M059J (cell line): ENCODE data around the gene TMEM116. TPM values are rescaled to one million over a fixed set of nuclear protein-coding genes. Genes with fewer than 3 reads are reported as not detected.
"Not testable (repeated sequence)": the region's sequence is repeated elsewhere in the genome, so short reads cannot be mapped to it uniquely, and the experiment has no call there.

Experiments
- DNase-seq: peaks from one replicate; pipeline ENCODE4 v3.0.0-alpha.2; 2012; ENCODE audit warnings: low read depth
- total RNA-seq: library from RNA; depleted of rRNA; stranded (reverse); fragments of >200 nt; shearing (Covaris generic); gene quantifications from 2 replicates; pipeline ENCODE4 v1.2.3, GENCODE V29; 2014

The TMEM116 gene
- total RNA-seq, 1 experiment from 2014 or later = 6.9 TPM

DNA sequence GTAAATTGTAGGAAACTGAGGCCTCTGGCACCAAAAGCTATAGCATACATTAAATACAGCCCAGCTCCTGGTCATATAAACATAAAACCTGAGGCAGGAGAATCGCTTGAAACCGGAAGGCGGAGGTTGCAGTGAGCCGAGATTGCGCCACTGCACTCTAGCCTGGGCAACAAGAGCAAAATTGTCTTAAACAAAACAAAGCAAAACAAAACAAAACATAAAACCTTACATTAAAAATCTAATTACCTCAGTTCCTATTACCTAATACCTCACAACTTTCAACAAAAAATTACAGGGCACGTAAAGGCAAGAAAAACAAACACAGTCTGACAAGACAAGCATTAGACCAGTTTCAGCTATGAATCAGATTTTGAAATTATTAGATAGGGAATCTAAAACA lies 36.7 kb downstream of the TMEM116 start:
- DNase-seq = no peak

DNA sequence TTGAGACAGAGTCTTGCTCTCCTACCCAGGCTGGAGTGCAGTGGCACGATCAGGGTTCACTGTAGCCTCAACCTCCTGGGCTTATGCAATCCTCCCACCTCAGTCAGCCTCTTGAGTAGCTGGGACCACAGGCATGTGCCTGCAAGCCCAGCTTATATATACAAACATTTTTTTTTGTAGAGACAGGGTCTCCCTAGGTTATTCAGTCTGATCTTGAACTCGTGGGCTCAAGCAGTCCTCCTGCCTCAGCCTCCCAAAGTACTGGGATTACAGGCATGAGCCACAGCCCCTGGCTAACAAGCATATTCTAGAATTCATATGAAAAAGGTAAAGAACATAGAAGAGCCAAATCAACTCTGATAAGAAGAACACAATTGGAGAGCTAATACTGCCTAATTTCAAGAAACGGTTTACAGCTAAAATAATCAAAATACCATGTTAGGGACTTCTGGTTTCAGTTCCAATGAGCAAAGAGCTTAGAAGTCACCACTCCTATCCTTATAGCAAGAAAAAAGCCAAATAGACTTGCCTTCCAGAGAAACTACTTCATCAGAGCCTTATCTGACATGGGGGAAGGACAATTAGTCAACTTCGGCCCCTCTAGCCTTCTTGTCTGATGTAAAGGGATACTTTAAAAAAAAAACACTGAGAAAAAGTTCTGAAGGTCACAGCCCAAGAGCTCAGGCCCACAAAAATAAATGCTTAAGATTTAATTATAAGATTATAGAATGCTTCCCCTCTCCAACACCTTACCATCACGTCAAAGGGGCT lies 37.6 kb downstream of the TMEM116 start:
- DNase-seq = no peak

- no peak for DNase-seq
Measured at GRCh38 chr12:111971800-111972199, 41.2 kb downstream of the TMEM116 start.

GRCh38 chr12:111964935-111965334 lies 48.0 kb downstream of the TMEM116 start:
- no peak for DNase-seq

DNA sequence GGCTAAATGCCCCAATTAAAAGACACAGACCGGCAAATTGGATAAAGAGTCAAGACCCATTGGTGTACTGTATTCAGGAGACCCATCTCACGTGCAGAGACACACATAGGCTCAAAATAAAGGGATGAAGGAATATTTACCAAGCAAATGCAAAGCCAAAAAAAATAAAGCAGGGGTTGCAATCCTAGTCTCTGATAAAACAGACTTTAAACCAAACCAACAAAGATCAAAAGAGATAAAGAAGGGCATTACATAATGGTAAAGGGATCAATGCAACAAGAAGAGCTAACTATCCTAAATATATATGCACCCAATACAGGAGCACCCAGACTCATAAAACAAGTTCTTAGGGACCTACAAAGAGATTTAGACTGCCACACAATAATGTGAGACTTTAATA lies 53.4 kb downstream of the TMEM116 start:
- not testable (repeated sequence) for DNase-seq

GRCh38 chr12:111957224-111957623 lies 55.7 kb downstream of the TMEM116 start:
- not testable (repeated sequence) for DNase-seq

DNA sequence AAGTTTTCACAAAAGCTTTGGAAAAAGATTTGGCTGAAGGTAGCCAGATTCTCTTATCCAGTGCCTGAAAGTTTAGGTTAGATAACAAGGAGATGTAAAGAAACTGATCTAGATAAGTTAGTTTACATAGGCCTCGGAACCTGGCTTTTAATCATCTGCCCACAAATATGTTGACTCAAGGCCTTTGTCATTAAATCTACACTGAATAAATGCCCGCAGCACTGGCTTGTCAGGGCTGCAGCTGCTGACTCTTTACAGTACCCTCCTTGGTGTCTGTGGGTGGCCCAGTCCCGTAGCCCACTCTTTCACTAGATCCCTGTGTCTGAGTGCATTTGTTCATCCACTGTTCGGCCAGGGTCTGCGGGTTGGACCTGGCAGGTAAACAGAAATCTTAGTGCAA lies 58.0 kb downstream of the TMEM116 start:
- DNase-seq = peak; percentile 30

GRCh38 chr12:111953455-111953854 lies 59.5 kb downstream of the TMEM116 start:
- DNase-seq = no peak

- DNase-seq = not testable (repeated sequence)
Measured at GRCh38 chr12:111952084-111952787, 60.7 kb downstream of the TMEM116 start.

- DNase-seq = not testable (repeated sequence)
Measured at GRCh38 chr12:111950961-111951676, 61.8 kb downstream of the TMEM116 start.

- no peak for DNase-seq
Measured at GRCh38 chr12:111943929-111944328, 69.0 kb downstream of the TMEM116 start.

- DNase-seq = peak; percentile 71
Measured at GRCh38 chr12:111942557-111942956, 70.4 kb downstream of the TMEM116 start.

DNA sequence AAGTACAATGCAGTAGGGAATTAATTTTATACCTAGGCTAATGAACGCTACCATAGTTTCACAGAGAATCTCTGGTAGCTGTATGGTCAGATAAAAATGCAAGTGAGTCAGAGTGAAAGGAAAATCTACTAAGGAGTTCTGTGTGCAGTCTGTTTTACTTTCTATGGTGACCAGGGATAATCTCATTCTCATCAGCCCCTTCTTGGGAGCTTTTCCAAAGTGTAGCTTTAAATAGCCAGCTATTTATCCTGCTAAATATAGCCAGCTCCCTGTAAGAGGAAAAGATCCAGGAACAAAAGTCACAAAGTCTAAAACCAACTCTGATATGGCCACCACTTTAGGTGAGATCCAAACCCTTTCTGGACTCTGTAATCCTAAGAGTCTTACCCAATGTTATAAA lies 75.5 kb downstream of the TMEM116 start:
- DNase-seq = no peak

GRCh38 chr12:111936869-111937268 lies 76.1 kb downstream of the TMEM116 start:
- no peak for DNase-seq

GRCh38 chr12:111932241-111932640 lies 80.7 kb downstream of the TMEM116 start:
- no peak for DNase-seq

GRCh38 chr12:111927346-111927745 lies 85.6 kb downstream of the TMEM116 start:
- DNase-seq = no peak

DNA sequence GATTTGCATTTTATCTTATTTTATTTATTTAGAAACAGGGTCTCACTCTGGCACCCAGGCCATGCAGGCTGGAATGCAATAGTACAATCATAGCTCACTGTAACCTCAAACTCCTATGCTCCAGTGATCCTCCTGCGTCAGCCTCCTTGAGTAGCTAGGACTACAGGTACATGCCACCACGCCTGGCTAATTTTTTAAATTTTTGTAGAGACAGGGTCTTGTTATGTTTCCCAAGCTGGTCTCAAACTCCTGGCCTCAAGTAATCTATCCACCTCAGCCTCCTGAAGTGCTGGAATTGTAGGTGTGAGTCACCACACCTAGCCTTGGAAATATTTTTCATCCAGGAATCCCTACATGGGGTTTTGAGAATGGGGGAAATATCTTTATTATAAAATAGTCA lies 86.3 kb downstream of the TMEM116 start:
- no peak for DNase-seq

DNA sequence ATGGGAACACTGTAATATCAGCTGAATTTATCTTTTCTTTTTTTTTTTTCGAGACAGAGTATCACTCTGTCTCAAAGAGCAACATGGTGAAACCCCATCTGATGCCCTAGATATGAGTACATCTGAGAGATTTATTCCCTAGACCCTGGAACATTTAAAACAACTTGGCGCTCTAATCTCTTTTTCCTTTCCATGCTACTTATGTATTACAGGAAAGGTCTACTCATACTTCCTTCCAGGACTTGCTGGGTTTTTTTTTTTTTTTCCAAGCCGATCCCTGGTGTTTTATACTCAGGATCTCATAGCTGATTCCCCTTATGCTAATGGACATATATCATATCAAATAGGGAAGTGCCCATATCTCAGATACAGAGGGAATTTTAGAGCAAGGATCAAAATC lies 87.8 kb downstream of the TMEM116 start:
- DNase-seq = no peak

DNA sequence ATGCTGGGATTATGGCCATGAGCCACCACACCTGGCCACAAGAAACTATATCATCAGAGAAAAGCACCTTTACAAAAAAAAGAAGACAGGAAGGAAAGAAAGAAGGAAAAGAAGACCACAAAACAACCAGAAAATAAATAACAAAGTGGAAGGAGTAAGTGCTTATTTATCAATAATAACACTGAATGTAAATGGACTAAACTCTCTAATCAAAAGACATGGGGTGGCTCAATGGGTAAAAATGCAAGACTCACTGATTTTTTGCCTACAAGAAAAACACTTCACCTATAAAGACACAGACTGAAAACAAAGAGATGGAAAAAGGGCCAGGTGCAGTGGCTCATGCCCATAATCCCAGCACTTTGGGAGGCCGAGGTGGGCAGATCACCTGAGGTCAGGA lies 105.2 kb downstream of the TMEM116 start:
- DNase-seq = no peak

- no peak for DNase-seq
Measured at GRCh38 chr12:111905502-111905901, 107.5 kb downstream of the TMEM116 start.

- no peak for DNase-seq
Measured at GRCh38 chr12:111904446-111904975, 108.5 kb downstream of the TMEM116 start.

- no peak for DNase-seq
Measured at GRCh38 chr12:111901182-111901581, 111.8 kb downstream of the TMEM116 start.
